GM12878 (cell line): ENCODE data around the gene LSR. TPM values are rescaled to one million over a fixed set of nuclear protein-coding genes. Genes with fewer than 3 reads are reported as not detected.

Source experiments
- ATAC-seq: fragments of 200-7000 bp; cut with Tn5 transposase; 3 replicates; pipeline ENCODE4 v1.9.1; 2020; ENCODE audit warnings: mild to moderate bottlenecking, moderate library complexity
- BruUV-seq: library from RNA; stranded (reverse); fragments of 400-500 nt; replicated peaks from 2 replicates; lab custom pipeline; 2021; lab: Mats Ljungman, UMichigan
- CTCF ChIA-PET: fragments of 300-600 bp; sonication (Branson Sonifier 250); formaldehyde crosslinking; extraction: SDS; loops from one replicate; lab custom pipeline; 2021; ENCODE audit warnings: inconsistent platforms; lab: Yijun Ruan, JAX
- POLR2A ChIA-PET: fragments of 350-600 bp; formaldehyde crosslinking; extraction: SDS; loops from one replicate; lab custom pipeline; 2021; ENCODE audit warnings: inconsistent platforms; lab: Charles Lee
- RAD21 ChIA-PET: fragments of 300-600 bp; sonication (Branson Sonifier 250); formaldehyde crosslinking; loops from one replicate; lab custom pipeline; 2023; ENCODE audit warnings: antibody characterized with exemption; ENCODE audit not compliant: unreplicated experiment; lab: Charles Lee
- SMC1A ChIA-PET: fragments of 300-600 bp; sonication (Branson Sonifier 250); formaldehyde crosslinking; loops from one replicate; lab custom pipeline; 2023; ENCODE audit not compliant: unreplicated experiment, uncharacterized antibody; lab: Charles Lee
- DNase-seq: peaks from one replicate; pipeline ENCODE4 v3.0.0-alpha.2; 2011; ENCODE audit warnings: low read depth, low spot score
- FAIRE-seq: peaks from 3 replicates; lab custom pipeline; 2011; peaks lifted over from hg19 to GRCh38; lab: Jason Lieb, UNC
- H2AFZ ChIP-seq: 2 replicates; pipeline ENCODE4 v1.6.0; 2011; ENCODE audit warnings: low read depth, low read length, control low read depth; ENCODE audit not compliant: control insufficient read depth
- H3K27ac ChIP-seq: 2 replicates; pipeline ENCODE4 v1.5.1; 2011; ENCODE audit warnings: control low read depth; ENCODE audit not compliant: control insufficient read depth, insufficient read depth
- H3K27me3 ChIP-seq, 2 experiments: replicated peaks in 1 of 2; 2 replicates each; pipeline versions ENCODE4 v1.6.0 to v1.6.1; 2011; ENCODE audit warnings: low read length in 1 of 2; ENCODE audit not compliant: control insufficient read depth in 2 of 2, insufficient read depth in 2 of 2
- H3K36me3 ChIP-seq, 2 experiments: 2 replicates each; pipeline ENCODE4 v1.5.1; 2011; ENCODE audit warnings: low read length in 1 of 2; ENCODE audit not compliant: control insufficient read depth in 2 of 2, insufficient read depth in 2 of 2
- H3K4me1 ChIP-seq: 2 replicates; pipeline ENCODE4 v1.6.1; 2011; ENCODE audit warnings: mild to moderate bottlenecking, low read length, moderate library complexity, mixed read lengths; ENCODE audit not compliant: control insufficient read depth, insufficient read depth
- H3K4me2 ChIP-seq: 2 replicates; pipeline ENCODE4 v1.6.0; 2011; ENCODE audit warnings: control low read depth; ENCODE audit not compliant: control insufficient read depth, insufficient read depth
- H3K4me3 ChIP-seq: fragments of 200-600 bp; sonication (generic); 2 replicates; pipeline ENCODE4 v1.5.1; 2016
- H3K79me2 ChIP-seq: 2 replicates; pipeline ENCODE4 v1.6.0; 2011; ENCODE audit warnings: low read length; ENCODE audit not compliant: control insufficient read depth, insufficient read depth
- H3K9ac ChIP-seq: 2 replicates; pipeline ENCODE4 v1.8.0; 2011; ENCODE audit warnings: low read length, control low read depth, mixed read lengths; ENCODE audit not compliant: control insufficient read depth, insufficient read depth
- H3K9me3 ChIP-seq: replicated peaks from 3 replicates; pipeline ENCODE4 v1.5.1; 2011; ENCODE audit warnings: mild to moderate bottlenecking, low read length; ENCODE audit not compliant: control insufficient read depth, insufficient read depth
- H4K20me1 ChIP-seq: 2 replicates; pipeline ENCODE4 v1.6.0; 2011; ENCODE audit not compliant: control insufficient read depth, insufficient read depth
- CREB1 ChIP-seq: IDR thresholded peaks from 2 replicates; pipeline ENCODE4 v1.6.1; 2012; ENCODE audit warnings: low read depth, mild to moderate bottlenecking, inconsistent platforms
- RAD21 ChIP-seq: IDR thresholded peaks from 2 replicates; pipeline ENCODE4 v1.6.1; 2011; ENCODE audit warnings: mild to moderate bottlenecking, low read depth, low read length, moderate library complexity; ENCODE audit not compliant: insufficient read depth
- RFX5 ChIP-seq: IDR thresholded peaks from 2 replicates; pipeline ENCODE4 v1.6.1; 2011; ENCODE audit warnings: low read depth, low read length, improper control_type of control experiment
- WRNIP1 ChIP-seq: IDR thresholded peaks from 2 replicates; pipeline ENCODE4 v1.6.1; 2011; ENCODE audit warnings: low read depth, low read length, improper control_type of control experiment, borderline replicate concordance
- ZNF24 ChIP-seq: fragments of 450-650 bp; IDR thresholded peaks from 2 replicates; pipeline ENCODE4 v1.6.1; 2017; ENCODE audit warnings: antibody characterized with exemption, mild to moderate bottlenecking
- WGBS: methylation state at CpG from one replicate; pipeline ENCODE4 v1.1.6; 2016; ENCODE audit warnings: low lambda C conversion rate; ENCODE audit not compliant: insufficient replicate concordance, insufficient coverage; ENCODE audit errors: missing lambda C conversion rate; 5-methylcytosine and 5-hydroxymethylcytosine counted together
- in situ Hi-C: fragments of 300-500 bp; cut with MboI; formaldehyde crosslinking; loops from 9 replicates; pipeline ENCODE4 v1.14.3; 2018; ENCODE audit warnings: mixed read lengths
- intact Hi-C: fragments of 100-400 bp; cut with micrococcal nuclease; formaldehyde crosslinking; loops from one replicate; pipeline ENCODE4 v1.14.2; 2022; ENCODE audit not compliant: unreplicated experiment
- polyA plus RNA-seq, 11 experiments: library from polyadenylated mRNA; depleted of rRNA in 4 of 11; unstranded in 6 of 11; stranded (reverse) in 5 of 11; fragments of >200 nt; fragmentation: Nextera tagmentation in 4 of 11; fragmentation: Illumina TruSeq in 1 of 11; extraction: Ambion mirVana in 4 of 11; extraction: Trizol in 1 of 11; gene quantifications; 1 replicate in 1 of 11; 2 replicates in 10 of 11; pipeline versions ENCODE4 v1.2.1 to v1.2.3, GENCODE V29; 2011 to 2016; ENCODE audit warnings: inconsistent platforms in 2 of 11, missing spikeins in 2 of 11, low read depth in 1 of 11
- total RNA-seq, 4 experiments: library from RNA; depleted of rRNA in 3 of 4; stranded (reverse); fragments of >200 nt in 3 of 4; fragmentation: Illumina TruSeq in 1 of 4; extraction: Trizol in 1 of 4; gene quantifications; 2 replicates each; pipeline versions ENCODE4 v1.2.1 to v1.2.3, GENCODE V29; 2013 to 2021
- TF ChIP-seq, protein P1 (sequence below): fragments of 450-650 bp; IDR thresholded peaks from 2 replicates; pipeline ENCODE4 v1.6.1; 2017; ENCODE audit warnings: mild to moderate bottlenecking, moderate library complexity
- TF ChIP-seq, protein P2 (sequence below), 3 experiments: IDR thresholded peaks in 2 of 3; conservative IDR thresholded peaks in 1 of 3; 2 replicates each; pipeline ENCODE4 v1.5.1; 2011; ENCODE audit warnings: low read depth in 3 of 3, low read length in 3 of 3, mild to moderate bottlenecking in 3 of 3, control low read depth in 2 of 3, moderate library complexity in 2 of 3, inconsistent platforms in 1 of 3, mixed read lengths in 1 of 3; ENCODE audit not compliant: control insufficient read depth in 2 of 3, insufficient read depth in 1 of 3; ENCODE audit errors: extremely low read depth in 1 of 3

LSR gene
- total and polyA plus RNA-seq, 10 of the 15 experiments (the other 5 are each of a cell fraction or from before 2014, with no cell fraction given), result 0.26 to 53.9 (median 26.3) TPM

DNA sequence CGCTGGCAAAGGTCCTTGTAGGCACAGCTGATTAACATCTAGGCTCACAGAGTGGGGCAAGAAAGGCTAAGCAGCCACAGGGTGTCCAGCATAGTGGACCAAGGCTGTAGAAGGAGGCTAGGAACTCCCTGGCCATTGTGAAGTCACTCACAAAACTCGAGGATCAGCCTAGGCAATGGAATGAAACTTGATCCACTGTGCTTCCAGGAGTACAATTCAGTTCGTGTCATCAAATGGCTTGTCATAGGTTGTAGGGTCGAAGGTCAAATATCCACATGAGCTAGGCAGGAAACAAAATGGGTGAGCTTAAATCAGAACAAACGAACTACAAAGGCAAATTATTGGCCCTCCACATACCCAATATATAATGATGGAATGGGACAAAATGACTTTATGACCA is 15.9 kb upstream of the LSR start (continued):
- TF ChIP-seq, protein P1, sequence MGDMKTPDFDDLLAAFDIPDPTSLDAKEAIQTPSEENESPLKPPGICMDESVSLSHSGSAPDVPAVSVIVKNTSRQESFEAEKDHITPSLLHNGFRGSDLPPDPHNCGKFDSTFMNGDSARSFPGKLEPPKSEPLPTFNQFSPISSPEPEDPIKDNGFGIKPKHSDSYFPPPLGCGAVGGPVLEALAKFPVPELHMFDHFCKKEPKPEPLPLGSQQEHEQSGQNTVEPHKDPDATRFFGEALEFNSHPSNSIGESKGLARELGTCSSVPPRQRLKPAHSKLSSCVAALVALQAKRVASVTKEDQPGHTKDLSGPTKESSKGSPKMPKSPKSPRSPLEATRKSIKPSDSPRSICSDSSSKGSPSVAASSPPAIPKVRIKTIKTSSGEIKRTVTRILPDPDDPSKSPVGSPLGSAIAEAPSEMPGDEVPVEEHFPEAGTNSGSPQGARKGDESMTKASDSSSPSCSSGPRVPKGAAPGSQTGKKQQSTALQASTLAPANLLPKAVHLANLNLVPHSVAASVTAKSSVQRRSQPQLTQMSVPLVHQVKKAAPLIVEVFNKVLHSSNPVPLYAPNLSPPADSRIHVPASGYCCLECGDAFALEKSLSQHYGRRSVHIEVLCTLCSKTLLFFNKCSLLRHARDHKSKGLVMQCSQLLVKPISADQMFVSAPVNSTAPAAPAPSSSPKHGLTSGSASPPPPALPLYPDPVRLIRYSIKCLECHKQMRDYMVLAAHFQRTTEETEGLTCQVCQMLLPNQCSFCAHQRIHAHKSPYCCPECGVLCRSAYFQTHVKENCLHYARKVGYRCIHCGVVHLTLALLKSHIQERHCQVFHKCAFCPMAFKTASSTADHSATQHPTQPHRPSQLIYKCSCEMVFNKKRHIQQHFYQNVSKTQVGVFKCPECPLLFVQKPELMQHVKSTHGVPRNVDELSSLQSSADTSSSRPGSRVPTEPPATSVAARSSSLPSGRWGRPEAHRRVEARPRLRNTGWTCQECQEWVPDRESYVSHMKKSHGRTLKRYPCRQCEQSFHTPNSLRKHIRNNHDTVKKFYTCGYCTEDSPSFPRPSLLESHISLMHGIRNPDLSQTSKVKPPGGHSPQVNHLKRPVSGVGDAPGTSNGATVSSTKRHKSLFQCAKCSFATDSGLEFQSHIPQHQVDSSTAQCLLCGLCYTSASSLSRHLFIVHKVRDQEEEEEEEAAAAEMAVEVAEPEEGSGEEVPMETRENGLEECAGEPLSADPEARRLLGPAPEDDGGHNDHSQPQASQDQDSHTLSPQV, result no peak
- TF ChIP-seq WRNIP1 (no peak), ZNF24 (no peak)

DNA sequence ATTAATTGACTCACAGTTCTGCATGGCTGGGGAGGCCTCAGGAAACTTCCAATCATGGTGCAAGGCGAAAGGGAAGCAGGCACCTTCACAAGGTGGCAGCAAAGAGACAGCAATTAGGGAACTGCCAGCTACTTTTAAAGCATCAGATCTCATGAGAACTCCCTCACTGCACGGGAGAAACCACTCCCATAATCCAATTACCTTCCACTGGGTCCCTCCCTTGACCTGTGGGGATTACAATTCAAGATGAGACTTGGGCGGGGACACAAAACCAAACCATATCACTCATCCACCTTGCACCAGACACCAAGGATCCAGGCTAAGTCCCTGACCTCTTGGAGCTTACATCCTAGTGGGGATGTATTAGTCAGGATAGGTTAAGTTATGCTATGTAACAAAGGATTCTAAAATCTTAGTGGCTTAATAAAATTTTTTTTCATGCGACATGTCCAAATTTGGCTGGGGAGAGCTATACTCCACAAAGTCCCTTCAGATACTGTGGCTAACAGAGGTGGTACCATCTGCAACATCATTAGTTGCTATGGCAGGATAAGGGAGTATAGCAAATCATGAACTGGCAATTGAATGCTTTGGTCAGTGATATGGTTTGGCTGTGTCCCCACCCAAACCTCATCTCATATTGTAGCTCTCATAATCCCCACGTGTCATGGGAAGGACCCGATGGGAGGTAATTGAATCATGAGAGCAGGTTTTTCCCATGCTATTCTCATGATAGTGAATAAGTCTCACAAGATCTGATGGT is 12.0 kb upstream of the LSR start:
- RAD21 ChIA-PET, result interaction anchor here (0.9 to 1.8 kb wide), 6 partner anchors 28 to 258 kb away, joined by 3 to 6 read pairs (median 3); no protein-coding TSS in a partner anchor
- H4K20me1 ChIP-seq, result no peaks in the 10 kb centered on the region
- POLR2A ChIA-PET, result interaction anchor here (0.7 to 1.1 kb wide), 4 partner anchors 34 to 279 kb away, joined by 3 to 8 read pairs (median 3); partner anchors contain the start of gene FXYD5
- 50% methylated on average over 6 of the region's 6 CpGs for WGBS
- H3K9ac ChIP-seq, result no peak overlapping the region
- no peak overlapping the region for H3K27ac ChIP-seq
- no peaks in the 10 kb centered on the region for H3K27me3 ChIP-seq
- no peak overlapping the region for H3K4me3 ChIP-seq
- peaks cover 7% of the 10 kb centered on the region; the same call in 1 of the 2 replicates for H3K4me1 ChIP-seq
- CTCF ChIA-PET, result interaction anchor here (1.0 to 1.3 kb wide), 6 partner anchors 29 to 312 kb away, joined by 3 to 5 read pairs (median 3); partner anchors contain the start of gene FXYD7
- no peaks in the 10 kb centered on the region for H3K79me2 ChIP-seq
- no peaks in the 10 kb centered on the region for H3K36me3 ChIP-seq
- H3K9me3 ChIP-seq, result peaks cover 3% of the 10 kb centered on the region; the same call in 1 of the 3 replicates
- no peak overlapping the region for H2AFZ ChIP-seq
- SMC1A ChIA-PET, result interaction anchor here (0.7 to 1.1 kb wide), 7 partner anchors 11 to 95 kb away, joined by 3 to 4 read pairs (median 3); no protein-coding TSS in a partner anchor
- no peak for DNase-seq
- H3K4me2 ChIP-seq, result no peak overlapping the region
- in situ Hi-C loops (no loop called here), intact Hi-C loops (no loop called here)
- peak; percentile 64 for ATAC-seq
- BruUV-seq, result no TSS peak
- no peak for FAIRE-seq
- TF ChIP-seq, protein P2, sequence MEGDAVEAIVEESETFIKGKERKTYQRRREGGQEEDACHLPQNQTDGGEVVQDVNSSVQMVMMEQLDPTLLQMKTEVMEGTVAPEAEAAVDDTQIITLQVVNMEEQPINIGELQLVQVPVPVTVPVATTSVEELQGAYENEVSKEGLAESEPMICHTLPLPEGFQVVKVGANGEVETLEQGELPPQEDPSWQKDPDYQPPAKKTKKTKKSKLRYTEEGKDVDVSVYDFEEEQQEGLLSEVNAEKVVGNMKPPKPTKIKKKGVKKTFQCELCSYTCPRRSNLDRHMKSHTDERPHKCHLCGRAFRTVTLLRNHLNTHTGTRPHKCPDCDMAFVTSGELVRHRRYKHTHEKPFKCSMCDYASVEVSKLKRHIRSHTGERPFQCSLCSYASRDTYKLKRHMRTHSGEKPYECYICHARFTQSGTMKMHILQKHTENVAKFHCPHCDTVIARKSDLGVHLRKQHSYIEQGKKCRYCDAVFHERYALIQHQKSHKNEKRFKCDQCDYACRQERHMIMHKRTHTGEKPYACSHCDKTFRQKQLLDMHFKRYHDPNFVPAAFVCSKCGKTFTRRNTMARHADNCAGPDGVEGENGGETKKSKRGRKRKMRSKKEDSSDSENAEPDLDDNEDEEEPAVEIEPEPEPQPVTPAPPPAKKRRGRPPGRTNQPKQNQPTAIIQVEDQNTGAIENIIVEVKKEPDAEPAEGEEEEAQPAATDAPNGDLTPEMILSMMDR (IDR thresholded peaks at IDR 0.05 in 2 of 3, conservative IDR thresholded peaks at IDR 0.05 in 1 of 3; ENCODE audit: control insufficient read depth in 2 of 3, extremely low read depth in 1 of 3, insufficient read depth in 1 of 3, low read depth in 3 of 3, low read length in 3 of 3), result peak in 2 of 3 experiments; percentile 24 to 25; a peak in 4 of 6 replicates
- no peak for TF ChIP-seq ZNF24
- peak; percentile 55; the same call in 1 of the 2 replicates for TF ChIP-seq CREB1
- peak; percentile 88 for TF ChIP-seq RFX5
- peak; percentile 8; the same call in 1 of the 2 replicates for TF ChIP-seq RAD21
- TF ChIP-seq, all 136 proteins: peak for 4
